Astrocyte (in vitro differentiated cells and primary cell): ENCODE measurements around the gene C1QTNF9. TPM values are rescaled to one million over a fixed set of nuclear protein-coding genes. Genes with fewer than 3 reads are reported as not detected.
"Not testable (repeated sequence)": the region's sequence is repeated elsewhere in the genome, so short reads cannot be mapped to it uniquely, and the experiment has no call there.

Source experiments
- DNase-seq: peaks from one replicate; pipeline ENCODE4 v3.0.0-alpha.2; 2010; ENCODE audit warnings: low read depth
- FAIRE-seq: peaks from 2 replicates; lab custom pipeline; 2011; peaks lifted over from hg19 to GRCh38; lab: Jason Lieb, UNC
- H2AFZ ChIP-seq: 2 replicates; pipeline ENCODE4 v1.6.0; 2012; ENCODE audit warnings: low read depth, low read length, inconsistent platforms
- H3K27ac ChIP-seq: 2 replicates; pipeline ENCODE4 v1.5.1; 2011; ENCODE audit warnings: low read depth, low read length, inconsistent platforms
- H3K27me3 ChIP-seq: 2 replicates; pipeline ENCODE4 v1.6.0; 2011; ENCODE audit warnings: low read length, inconsistent platforms; ENCODE audit not compliant: insufficient read depth
- H3K36me3 ChIP-seq: 2 replicates; pipeline ENCODE4 v1.5.1; 2011; ENCODE audit warnings: low read length, inconsistent platforms; ENCODE audit not compliant: insufficient read depth
- H3K4me1 ChIP-seq: 2 replicates; pipeline ENCODE4 v1.5.1; 2011; ENCODE audit warnings: low read length, inconsistent platforms; ENCODE audit not compliant: insufficient read depth
- H3K4me2 ChIP-seq: 2 replicates; pipeline ENCODE4 v1.6.0; 2012; ENCODE audit warnings: low read length, inconsistent platforms
- H3K4me3 ChIP-seq: 2 replicates; pipeline ENCODE4 v1.5.1; 2011; ENCODE audit warnings: low read depth, mild to moderate bottlenecking, low read length, inconsistent platforms; ENCODE audit not compliant: insufficient read depth
- H3K79me2 ChIP-seq: 2 replicates; pipeline ENCODE4 v1.6.0; 2012; ENCODE audit warnings: mild to moderate bottlenecking, low read length, inconsistent platforms; ENCODE audit not compliant: insufficient read depth
- H3K9ac ChIP-seq: 2 replicates; pipeline ENCODE4 v1.6.0; 2012; ENCODE audit warnings: mild to moderate bottlenecking, low read length, inconsistent platforms
- H3K9me3 ChIP-seq: 2 replicates; pipeline ENCODE4 v1.5.1; 2012; ENCODE audit warnings: low read depth, mild to moderate bottlenecking, low read length, inconsistent platforms; ENCODE audit not compliant: insufficient read depth
- H4K20me1 ChIP-seq: 2 replicates; pipeline ENCODE4 v1.6.0; 2012; ENCODE audit warnings: low read length, inconsistent platforms; ENCODE audit not compliant: insufficient read depth
- H3K27ac Mint-ChIP-seq: one replicate; pipeline ENCODE4 v1.8.0; 2021; ENCODE audit warnings: mild to moderate bottlenecking, mixed read lengths; ENCODE audit not compliant: unreplicated experiment
- H3K27me3 Mint-ChIP-seq: one replicate; pipeline ENCODE4 v1.8.0; 2021; ENCODE audit warnings: low read depth, mixed read lengths; ENCODE audit not compliant: unreplicated experiment
- H3K36me3 Mint-ChIP-seq: one replicate; pipeline ENCODE4 v1.8.0; 2021; ENCODE audit warnings: low read depth, mixed read lengths; ENCODE audit not compliant: unreplicated experiment
- H3K4me1 Mint-ChIP-seq: one replicate; pipeline ENCODE4 v1.8.0; 2021; ENCODE audit warnings: low read depth, mixed read lengths; ENCODE audit not compliant: unreplicated experiment
- H3K4me3 Mint-ChIP-seq: one replicate; pipeline ENCODE4 v1.8.0; 2021; ENCODE audit warnings: mild to moderate bottlenecking, moderate library complexity, mixed read lengths; ENCODE audit not compliant: unreplicated experiment
- H3K9me3 Mint-ChIP-seq: one replicate; pipeline ENCODE4 v1.8.0; 2021; ENCODE audit warnings: mild to moderate bottlenecking, mixed read lengths; ENCODE audit not compliant: unreplicated experiment
- EZH2 ChIP-seq: IDR thresholded peaks from 2 replicates; pipeline ENCODE4 v1.6.1; 2012; ENCODE audit warnings: mild to moderate bottlenecking, low read length, inconsistent platforms; ENCODE audit not compliant: insufficient read depth
- total RNA-seq: library from RNA; stranded (reverse); gene quantifications from 2 replicates; pipeline ENCODE4 v1.2.1, GENCODE V29; 2021
- TF ChIP-seq, protein P1 (sequence below): IDR thresholded peaks from 2 replicates; pipeline ENCODE4 v1.5.1; 2011; ENCODE audit warnings: low read depth, mild to moderate bottlenecking, inconsistent platforms, low read length, moderate library complexity; ENCODE audit not compliant: insufficient read depth

C1QTNF9 gene
- total RNA-seq, 1 donor from 2014 or later = not detected

DNA sequence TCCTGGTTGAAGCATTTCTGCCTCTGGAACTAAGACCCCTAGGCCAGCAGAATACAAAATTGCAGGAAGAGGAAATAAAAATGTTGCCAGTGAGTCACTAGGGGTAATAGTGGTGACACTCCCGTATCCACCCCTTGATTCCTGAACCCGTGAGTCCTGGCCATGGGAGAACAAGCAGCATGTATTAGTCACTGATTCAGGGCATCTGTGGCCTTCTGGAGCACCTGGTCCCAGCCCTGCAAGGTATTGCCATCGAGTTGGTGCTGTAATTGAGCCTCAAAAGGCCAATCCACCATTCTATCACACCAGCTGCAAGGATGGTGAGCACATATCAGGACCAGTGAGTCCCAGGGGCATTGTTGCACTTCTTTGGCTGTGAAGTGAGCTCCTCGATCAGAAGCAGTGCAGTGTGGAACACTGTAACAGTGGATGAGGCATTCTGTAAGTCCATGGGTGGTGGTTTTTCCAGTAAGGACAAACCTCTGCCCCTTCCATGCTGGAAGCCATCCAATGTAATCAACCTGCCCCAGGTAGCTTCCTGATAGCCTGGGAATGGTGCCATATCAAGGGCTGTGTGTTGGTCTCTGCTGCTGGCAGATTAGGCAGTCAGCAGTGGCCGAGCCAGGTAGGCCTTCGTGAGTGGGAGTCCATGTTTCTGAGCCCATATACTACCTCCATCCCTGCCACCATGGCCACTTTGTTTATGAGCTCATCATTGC lies 39.6 kb downstream of the C1QTNF9 start:
- TF ChIP-seq, protein P1, sequence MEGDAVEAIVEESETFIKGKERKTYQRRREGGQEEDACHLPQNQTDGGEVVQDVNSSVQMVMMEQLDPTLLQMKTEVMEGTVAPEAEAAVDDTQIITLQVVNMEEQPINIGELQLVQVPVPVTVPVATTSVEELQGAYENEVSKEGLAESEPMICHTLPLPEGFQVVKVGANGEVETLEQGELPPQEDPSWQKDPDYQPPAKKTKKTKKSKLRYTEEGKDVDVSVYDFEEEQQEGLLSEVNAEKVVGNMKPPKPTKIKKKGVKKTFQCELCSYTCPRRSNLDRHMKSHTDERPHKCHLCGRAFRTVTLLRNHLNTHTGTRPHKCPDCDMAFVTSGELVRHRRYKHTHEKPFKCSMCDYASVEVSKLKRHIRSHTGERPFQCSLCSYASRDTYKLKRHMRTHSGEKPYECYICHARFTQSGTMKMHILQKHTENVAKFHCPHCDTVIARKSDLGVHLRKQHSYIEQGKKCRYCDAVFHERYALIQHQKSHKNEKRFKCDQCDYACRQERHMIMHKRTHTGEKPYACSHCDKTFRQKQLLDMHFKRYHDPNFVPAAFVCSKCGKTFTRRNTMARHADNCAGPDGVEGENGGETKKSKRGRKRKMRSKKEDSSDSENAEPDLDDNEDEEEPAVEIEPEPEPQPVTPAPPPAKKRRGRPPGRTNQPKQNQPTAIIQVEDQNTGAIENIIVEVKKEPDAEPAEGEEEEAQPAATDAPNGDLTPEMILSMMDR = no peak
- TF ChIP-seq EZH2 = no peak
- no peak overlapping the region for H3K27ac Mint-ChIP-seq
- Histone ChIP-seq H4K20me1 (no peaks in the 10 kb centered on the region), H3K27ac (no peak overlapping the region), H3K9me3 (no peaks in the 10 kb centered on the region), H3K4me3 (no peak overlapping the region), H3K4me1 (no peaks in the 10 kb centered on the region), H3K27me3 (no peaks in the 10 kb centered on the region), H3K9ac (no peak overlapping the region), H2AFZ (no peak overlapping the region), H3K4me2 (no peak overlapping the region), H3K36me3 (no peaks in the 10 kb centered on the region), H3K79me2 (no peaks in the 10 kb centered on the region)
- H3K27me3 Mint-ChIP-seq = peaks cover 16% of the 10 kb centered on the region
- no peak overlapping the region for H3K4me3 Mint-ChIP-seq
- FAIRE-seq (no peak), DNase-seq (no peak)
- peaks cover 3% of the 10 kb centered on the region for H3K9me3 Mint-ChIP-seq
- no peaks in the 10 kb centered on the region for H3K4me1 Mint-ChIP-seq
- H3K36me3 Mint-ChIP-seq = no peaks in the 10 kb centered on the region

DNA sequence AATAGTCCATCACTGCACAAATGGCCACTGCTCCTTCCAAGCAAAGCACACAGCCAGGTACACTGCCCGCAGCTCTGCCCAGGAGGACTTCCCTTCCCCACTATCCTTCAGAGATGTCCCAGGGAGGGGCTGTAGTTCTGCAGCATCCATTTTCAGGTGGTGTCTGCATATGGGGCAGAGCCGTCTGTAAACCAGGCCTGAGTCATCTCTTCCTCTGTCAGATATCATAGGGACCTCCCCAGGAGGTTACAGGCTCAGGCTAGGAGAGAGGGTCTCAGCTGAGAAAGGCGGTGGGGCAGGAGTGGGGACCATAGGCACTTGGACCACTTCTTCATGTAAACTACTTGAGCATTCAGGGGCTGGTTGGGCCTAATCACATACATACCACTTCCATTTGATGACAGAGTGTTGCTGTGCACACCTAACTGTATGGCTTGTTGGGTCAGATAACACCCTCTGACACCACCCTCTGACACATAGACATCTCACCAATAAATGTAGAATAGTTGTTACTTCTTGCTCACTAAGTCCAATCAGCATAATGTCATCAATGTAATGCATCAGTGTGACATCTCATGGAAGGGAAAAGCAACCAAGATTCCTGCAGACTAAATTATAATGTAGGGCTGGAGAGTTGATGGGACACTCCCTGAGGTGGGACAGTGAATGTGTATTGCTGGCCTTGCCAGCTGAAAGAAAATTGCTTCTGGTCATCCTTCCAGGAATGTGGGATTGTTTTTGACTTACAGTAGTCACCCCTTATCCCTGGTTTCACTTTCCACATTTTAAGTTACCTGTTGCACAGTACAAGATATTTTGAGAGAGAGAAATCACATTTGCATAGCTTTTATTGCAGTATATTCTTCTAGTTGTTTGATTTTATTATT lies 40.6 kb downstream of the C1QTNF9 start:
- not testable (repeated sequence) for H3K4me3 Mint-ChIP-seq

DNA sequence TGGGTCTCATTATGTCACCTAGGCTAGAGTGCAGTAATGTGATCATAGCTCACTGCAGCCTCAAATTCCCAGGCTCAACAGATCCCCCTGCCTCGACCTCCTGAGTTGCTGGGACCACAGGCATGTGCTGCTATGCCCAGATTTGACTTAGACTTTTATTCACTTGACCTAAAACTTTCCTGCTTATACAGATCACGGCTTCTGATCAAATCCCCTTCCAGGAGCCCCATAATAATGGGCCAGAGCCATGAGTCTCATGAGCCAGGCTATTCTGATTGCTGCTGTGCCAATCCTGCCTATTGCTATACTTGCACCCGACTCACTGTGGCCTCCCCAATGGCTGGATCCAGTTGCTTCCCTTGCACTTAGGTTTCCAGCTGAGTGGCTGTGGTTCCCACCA lies 42.0 kb downstream of the C1QTNF9 start:
- no peak for FAIRE-seq

More for the DNA sequence above, 40.6 kb downstream of the C1QTNF9 start:
- H3K4me1 Mint-ChIP-seq, H3K9me3 Mint-ChIP-seq, H3K79me2 ChIP-seq, H2AFZ ChIP-seq, H3K27ac Mint-ChIP-seq, H3K36me3 Mint-ChIP-seq, H3K36me3 ChIP-seq, H3K9me3 ChIP-seq, H3K27me3 ChIP-seq, H3K4me3 ChIP-seq, FAIRE-seq, H3K9ac ChIP-seq, H3K27ac ChIP-seq, H3K4me2 ChIP-seq, H4K20me1 ChIP-seq, H3K4me1 ChIP-seq, DNase-seq: not testable (repeated sequence)
- peaks cover 13% of the 10 kb centered on the region for H3K27me3 Mint-ChIP-seq

More for the DNA sequence above, 42.0 kb downstream of the C1QTNF9 start:
- Histone ChIP-seq H3K4me2 (no peak overlapping the region), H3K27ac (no peak overlapping the region), H2AFZ (no peak overlapping the region), H3K79me2 (no peaks in the 10 kb centered on the region), H3K27me3 (no peaks in the 10 kb centered on the region), H4K20me1 (no peaks in the 10 kb centered on the region), H3K4me3 (no peak overlapping the region), H3K36me3 (no peaks in the 10 kb centered on the region), H3K9me3 (peaks cover 5% of the 10 kb centered on the region), H3K4me1 (no peaks in the 10 kb centered on the region), H3K9ac (no peak overlapping the region)
- peaks cover 8% of the 10 kb centered on the region for H3K27me3 Mint-ChIP-seq
- no peak overlapping the region for H3K27ac Mint-ChIP-seq
- H3K36me3 Mint-ChIP-seq = no peaks in the 10 kb centered on the region
- H3K9me3 Mint-ChIP-seq = peaks cover 2% of the 10 kb centered on the region
- TF ChIP-seq, protein P1 = no peak
- no peak for TF ChIP-seq EZH2
- no peak for DNase-seq
- no peak overlapping the region for H3K4me3 Mint-ChIP-seq
- H3K4me1 Mint-ChIP-seq = no peaks in the 10 kb centered on the region
